ENCODE measurements around the gene MPZL3.

The MPZL3 gene

DNA sequence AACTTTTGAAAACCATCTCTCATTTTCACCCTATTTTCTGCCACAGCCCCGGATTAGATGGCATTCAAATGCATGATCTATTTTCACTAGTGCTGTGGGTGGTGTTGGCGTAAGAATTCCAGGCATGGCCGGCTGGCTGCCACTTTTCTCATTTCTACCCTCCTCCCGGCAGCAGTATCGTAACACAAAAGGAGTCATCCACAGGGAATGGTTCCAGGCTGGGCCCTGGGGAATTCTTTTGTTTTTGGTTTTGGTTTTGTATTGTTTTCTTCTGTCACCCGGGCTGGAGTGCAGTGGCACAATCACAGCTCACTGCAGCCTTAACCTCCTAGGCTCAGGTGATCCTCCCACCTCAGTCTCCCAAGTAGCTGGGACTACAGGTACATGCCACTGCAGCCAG lies 41.2 kb downstream of the MPZL3 start:
- TF ChIP-seq POU2F2 (IDR thresholded peaks at IDR 0.05; ENCODE audit: low read depth, low read length), result no peak
- no peak for TF ChIP-seq TAF1 (IDR thresholded peaks at IDR 0.05; ENCODE audit: low read depth, low read length)
- no peak for TF ChIP-seq POLR2AphosphoS5 (IDR thresholded peaks at IDR 0.05; ENCODE audit: low read depth, low read length)
- TF ChIP-seq POLR2A (IDR thresholded peaks at IDR 0.05; ENCODE audit: low read depth, low read length), result no peak
- no peak for TF ChIP-seq SPI1 (IDR thresholded peaks at IDR 0.05; ENCODE audit: low read depth, low read length)
- no peak for TF ChIP-seq PAX5 (IDR thresholded peaks at IDR 0.05; ENCODE audit: insufficient read depth, low read length, severe bottlenecking)
- DNase-seq (ENCODE audit: insufficient read length, low spot score) (no peak), FAIRE-seq (no peak)

DNA sequence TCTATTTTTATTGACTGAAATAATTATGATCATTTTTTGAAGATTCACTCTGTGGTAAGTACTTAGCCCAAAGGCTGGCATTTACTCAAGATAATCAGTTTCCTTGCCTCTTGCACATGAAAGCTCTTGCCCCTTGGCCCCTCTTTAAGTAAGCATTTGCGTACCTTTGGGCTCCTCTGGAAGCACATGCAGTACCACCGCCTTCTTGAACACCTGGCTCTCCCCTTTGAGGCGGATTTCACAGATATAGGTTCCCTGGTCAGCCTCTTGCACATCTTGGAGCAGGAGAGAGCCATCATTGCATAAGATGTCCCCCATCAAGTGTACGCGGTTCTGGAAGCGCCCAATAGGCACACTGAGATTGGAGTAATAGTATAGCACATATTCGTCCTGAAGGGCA lies 41.8 kb downstream of the MPZL3 start:
- DNase-seq (ENCODE audit: insufficient read length, low spot score), result no peak
- no peak for TF ChIP-seq POLR2A (IDR thresholded peaks at IDR 0.05; ENCODE audit: low read depth, low read length)
- TF ChIP-seq POU2F2 (IDR thresholded peaks at IDR 0.05; ENCODE audit: low read depth, low read length), result no peak
- no peak for TF ChIP-seq POLR2AphosphoS5 (IDR thresholded peaks at IDR 0.05; ENCODE audit: low read depth, low read length)
- TF ChIP-seq SPI1 (IDR thresholded peaks at IDR 0.05; ENCODE audit: low read depth, low read length), result no peak
- TF ChIP-seq TAF1 (IDR thresholded peaks at IDR 0.05; ENCODE audit: low read depth, low read length), result no peak
- TF ChIP-seq PAX5 (IDR thresholded peaks at IDR 0.05; ENCODE audit: insufficient read depth, low read length, severe bottlenecking), result no peak
- FAIRE-seq, result no peak

DNA sequence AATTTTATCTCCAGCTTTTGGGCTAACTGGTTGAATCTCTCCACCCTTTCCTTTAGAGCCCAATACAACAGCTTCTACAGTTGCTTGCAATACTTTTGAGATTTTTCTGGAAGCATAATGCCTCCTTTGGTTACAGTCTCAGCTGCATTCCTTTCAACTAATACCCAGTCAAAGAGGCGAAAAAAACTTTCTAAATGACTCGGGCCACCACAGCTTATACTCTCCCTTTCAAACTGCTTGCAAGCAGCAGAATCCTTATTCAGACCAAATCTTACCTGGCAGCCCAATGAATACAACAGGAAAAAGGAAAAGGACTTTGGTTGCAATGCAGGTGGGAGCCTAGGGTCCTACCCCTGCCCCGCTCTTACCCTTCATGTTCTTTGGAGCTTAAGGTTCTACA lies 43.1 kb downstream of the MPZL3 start:
- DNase-seq (ENCODE audit: insufficient read length, low spot score), result no peak

DNA sequence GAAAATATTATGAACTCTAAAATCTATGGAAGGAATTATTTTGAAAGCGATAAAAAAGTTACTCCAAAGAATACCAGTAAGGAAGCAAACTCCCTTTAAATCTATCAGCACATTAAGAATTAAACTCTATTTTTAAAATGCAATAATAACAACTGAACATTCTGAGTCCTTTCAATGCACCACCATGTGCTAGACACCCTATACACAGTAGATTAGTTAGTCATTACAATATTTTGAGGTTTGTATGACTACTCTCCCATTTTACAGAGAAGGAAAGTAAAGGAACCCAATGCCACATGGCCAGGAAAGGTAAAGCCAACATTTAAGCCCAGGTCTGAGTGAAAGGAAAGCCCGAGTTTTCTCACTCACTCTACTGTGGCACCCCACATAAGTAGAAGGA lies 45.1 kb downstream of the MPZL3 start:
- FAIRE-seq (no peak), DNase-seq (ENCODE audit: insufficient read length, low spot score) (no peak)
- TF ChIP-seq TAF1 (IDR thresholded peaks at IDR 0.05; ENCODE audit: low read depth, low read length) (no peak), POU2F2 (IDR thresholded peaks at IDR 0.05; ENCODE audit: low read depth, low read length) (no peak)

More for the DNA sequence above, 43.1 kb downstream of the MPZL3 start:
- no peak for FAIRE-seq
- no peak for TF ChIP-seq POLR2A (IDR thresholded peaks at IDR 0.05; ENCODE audit: low read depth, low read length)
- no peak for TF ChIP-seq POLR2AphosphoS5 (IDR thresholded peaks at IDR 0.05; ENCODE audit: low read depth, low read length)
- TF ChIP-seq TAF1 (IDR thresholded peaks at IDR 0.05; ENCODE audit: low read depth, low read length), result no peak
- no peak for TF ChIP-seq PAX5 (IDR thresholded peaks at IDR 0.05; ENCODE audit: insufficient read depth, low read length, severe bottlenecking)
- no peak for TF ChIP-seq SPI1 (IDR thresholded peaks at IDR 0.05; ENCODE audit: low read depth, low read length)
- no peak for TF ChIP-seq POU2F2 (IDR thresholded peaks at IDR 0.05; ENCODE audit: low read depth, low read length)

DNA sequence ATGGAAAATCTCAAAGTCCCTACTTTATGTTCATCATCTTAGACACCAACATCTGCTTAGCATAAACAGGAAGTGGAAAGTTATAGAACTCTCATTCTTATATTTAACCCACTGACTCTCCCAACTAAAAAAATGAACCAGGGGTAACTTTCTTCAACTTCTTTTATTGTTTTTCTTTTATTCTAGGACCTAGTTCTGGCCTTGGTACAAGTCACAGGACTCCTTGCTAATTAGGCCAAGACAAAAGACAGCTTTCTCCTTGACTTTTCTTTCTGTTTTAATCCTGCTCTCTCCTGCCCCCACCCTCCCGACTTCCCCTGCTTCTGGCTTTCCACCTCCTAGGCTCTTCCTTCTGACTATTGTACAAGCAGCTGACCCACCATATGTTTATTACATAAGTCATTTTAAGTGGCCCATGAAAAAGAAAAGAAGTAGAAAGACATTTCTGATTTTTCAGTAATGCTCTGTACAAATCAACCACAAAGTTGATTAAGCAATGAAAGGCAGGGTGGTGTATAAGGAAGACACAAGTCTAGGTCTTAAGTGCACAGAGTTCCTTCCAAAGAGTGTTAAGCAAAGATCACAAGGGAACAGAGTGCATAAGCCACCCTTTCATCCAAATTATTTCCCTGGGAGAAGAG lies 45.7 kb downstream of the MPZL3 start:
- TF ChIP-seq POU2F2 (IDR thresholded peaks at IDR 0.05; ENCODE audit: low read depth, low read length) (no peak), PAX5 (IDR thresholded peaks at IDR 0.05; ENCODE audit: insufficient read depth, low read length, severe bottlenecking) (no peak), SPI1 (IDR thresholded peaks at IDR 0.05; ENCODE audit: low read depth, low read length) (peak; percentile 75)
- peak; percentile 52 for FAIRE-seq

DNA sequence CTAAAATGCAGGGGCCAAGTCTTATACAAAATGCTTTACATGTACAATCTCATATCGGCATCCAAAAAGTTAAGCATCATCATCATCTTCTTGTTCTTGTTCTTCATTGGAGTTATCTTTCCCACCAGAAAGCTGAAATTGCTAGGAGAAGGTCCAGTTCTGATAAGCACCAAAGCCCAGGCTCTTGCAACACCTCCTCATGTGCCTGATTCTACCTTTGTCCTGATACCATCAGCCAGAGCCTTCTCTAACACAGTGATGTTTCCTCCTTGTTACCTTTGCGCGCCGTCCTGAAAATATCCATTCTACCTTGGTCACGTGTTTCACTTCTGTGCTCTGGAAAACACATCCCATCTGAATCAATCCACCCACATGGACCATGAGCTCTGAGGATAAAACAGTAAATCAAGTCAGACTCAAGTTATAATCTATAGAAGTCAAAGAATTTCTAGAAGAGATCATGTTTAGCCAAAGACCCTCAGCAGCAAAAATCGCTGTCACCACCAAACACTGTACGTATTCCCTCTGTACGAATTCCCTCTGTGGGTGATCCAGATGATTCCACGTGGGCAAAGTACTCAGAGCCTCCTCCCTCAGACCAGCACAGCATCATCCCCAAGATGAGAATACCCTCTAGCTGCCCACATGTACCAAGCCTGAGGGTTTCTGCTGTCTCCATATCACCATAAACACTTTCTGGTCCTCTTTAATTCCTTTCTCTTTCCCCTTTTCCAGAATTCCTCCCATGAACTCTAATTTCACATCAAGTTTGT lies 46.4 kb downstream of the MPZL3 start:
- FAIRE-seq (peak; percentile 28), DNase-seq (ENCODE audit: insufficient read length, low spot score) (no peak)
- TF ChIP-seq TAF1 (IDR thresholded peaks at IDR 0.05; ENCODE audit: low read depth, low read length), result no peak
- TF ChIP-seq POLR2A (IDR thresholded peaks at IDR 0.05; ENCODE audit: low read depth, low read length), result no peak
- TF ChIP-seq POLR2AphosphoS5 (IDR thresholded peaks at IDR 0.05; ENCODE audit: low read depth, low read length), result no peak
- TF ChIP-seq POU2F2 (IDR thresholded peaks at IDR 0.05; ENCODE audit: low read depth, low read length), result no peak
- TF ChIP-seq PAX5 (IDR thresholded peaks at IDR 0.05; ENCODE audit: insufficient read depth, low read length, severe bottlenecking), result no peak
- TF ChIP-seq SPI1 (IDR thresholded peaks at IDR 0.05; ENCODE audit: low read depth, low read length), result no peak

More for the DNA sequence above, 45.7 kb downstream of the MPZL3 start:
- no peak for DNase-seq (ENCODE audit: insufficient read length, low spot score)

DNA sequence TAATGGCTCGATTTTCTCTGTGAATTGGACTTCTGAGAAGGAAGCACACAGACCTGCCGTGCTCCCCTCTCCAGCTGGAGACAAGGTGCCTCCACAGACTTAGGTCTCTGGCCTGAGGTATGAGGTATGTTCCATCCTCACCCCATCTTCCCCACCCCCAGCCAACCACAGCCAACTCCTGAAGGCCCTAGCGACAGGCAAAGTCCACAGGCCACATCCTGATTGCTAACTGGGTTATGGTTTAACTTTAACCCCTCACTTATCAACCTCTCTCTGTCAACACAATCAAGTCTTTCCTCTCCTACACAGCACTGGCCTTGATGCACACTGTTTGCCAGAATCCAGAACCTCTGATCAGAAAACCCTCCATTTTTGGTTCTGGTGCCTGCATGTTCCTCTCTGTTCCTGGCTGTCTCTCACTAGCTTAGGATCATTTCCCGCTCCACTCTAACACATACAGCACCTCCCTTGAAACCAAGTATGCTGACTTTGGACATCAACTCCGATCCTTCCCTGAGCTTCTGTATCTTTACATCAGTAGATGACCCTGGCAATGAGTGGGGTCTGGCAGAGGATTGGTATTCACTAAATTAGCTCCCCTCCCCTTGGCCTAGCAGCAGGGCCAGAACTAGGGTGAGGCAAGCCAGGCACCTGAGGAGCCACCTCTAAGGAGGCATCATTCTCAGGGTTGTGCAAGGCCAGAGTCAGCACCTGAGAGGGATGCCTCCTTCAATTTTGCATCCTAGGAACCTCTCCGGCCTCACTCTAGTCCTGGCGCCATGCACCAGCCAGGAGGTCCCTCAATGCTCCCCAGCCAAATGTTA lies 49.4 kb downstream of the MPZL3 start:
- TF ChIP-seq POU2F2 (IDR thresholded peaks at IDR 0.05; ENCODE audit: low read depth, low read length) (no peak), SPI1 (IDR thresholded peaks at IDR 0.05; ENCODE audit: low read depth, low read length) (no peak), POLR2A (IDR thresholded peaks at IDR 0.05; ENCODE audit: low read depth, low read length) (no peak), TAF1 (IDR thresholded peaks at IDR 0.05; ENCODE audit: low read depth, low read length) (no peak), PAX5 (IDR thresholded peaks at IDR 0.05; ENCODE audit: insufficient read depth, low read length, severe bottlenecking) (no peak), POLR2AphosphoS5 (IDR thresholded peaks at IDR 0.05; ENCODE audit: low read depth, low read length) (no peak)
- no peak for DNase-seq (ENCODE audit: insufficient read length, low spot score)
- peak; percentile 55 for FAIRE-seq

DNA sequence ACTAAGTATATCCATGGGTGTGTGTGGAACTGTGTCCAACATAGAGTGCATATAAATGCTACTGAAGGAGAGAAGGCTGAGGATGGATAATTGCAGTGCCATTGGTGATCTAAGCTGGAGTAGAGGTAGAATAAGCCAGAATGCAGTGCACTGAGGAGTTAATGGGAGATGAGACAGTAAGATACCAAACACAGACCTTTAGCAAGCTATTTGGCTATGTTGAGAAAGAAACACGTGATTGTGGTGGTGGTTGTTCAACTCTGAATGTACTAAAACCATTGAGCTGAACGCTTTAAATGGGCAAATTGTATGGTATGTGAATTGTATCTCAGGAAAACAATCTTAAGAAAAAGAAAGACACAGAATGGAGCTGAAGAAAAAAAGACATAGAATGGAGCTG lies 50.2 kb downstream of the MPZL3 start:
- no peak for FAIRE-seq
- TF ChIP-seq POLR2AphosphoS5 (IDR thresholded peaks at IDR 0.05; ENCODE audit: low read depth, low read length) (no peak), SPI1 (IDR thresholded peaks at IDR 0.05; ENCODE audit: low read depth, low read length) (no peak), PAX5 (IDR thresholded peaks at IDR 0.05; ENCODE audit: insufficient read depth, low read length, severe bottlenecking) (no peak)
- DNase-seq (ENCODE audit: insufficient read length, low spot score), result no peak

DNA sequence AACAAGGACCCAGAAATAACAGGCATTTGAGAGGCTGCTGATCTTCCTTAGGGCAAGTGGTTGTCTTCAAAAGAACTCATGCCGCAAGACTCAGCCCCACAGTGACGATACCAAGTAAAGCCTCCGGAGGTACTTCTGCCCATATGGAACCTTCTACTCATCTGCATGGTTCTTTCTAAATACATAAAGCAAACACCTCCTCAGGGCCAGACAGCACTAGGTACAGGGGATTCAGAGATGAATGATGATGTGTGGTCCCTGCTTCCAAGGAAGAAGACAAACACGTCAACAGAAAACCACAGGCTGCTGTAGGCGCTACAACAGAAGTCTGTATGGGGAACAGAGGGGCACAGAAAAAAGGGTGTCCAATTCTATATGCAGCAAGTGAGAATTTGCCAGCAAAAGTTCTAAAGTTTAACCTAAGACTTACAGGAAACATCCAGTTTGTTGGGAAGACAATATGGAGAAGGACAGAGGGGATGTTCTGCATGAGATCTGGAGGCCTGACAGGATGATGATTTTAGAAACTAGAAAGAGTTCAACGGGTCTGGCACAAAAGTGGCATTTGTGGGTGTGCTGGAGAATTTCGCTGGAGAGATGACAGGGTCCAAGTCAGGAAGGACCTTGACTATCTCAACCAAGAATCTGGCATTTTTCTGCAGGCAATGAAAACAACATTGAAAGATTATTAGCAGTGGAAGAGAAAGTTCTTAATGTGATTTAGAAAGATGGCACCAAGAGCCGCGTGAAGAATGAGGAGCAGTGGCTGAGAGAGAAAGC lies 51.1 kb downstream of the MPZL3 start:
- DNase-seq (ENCODE audit: insufficient read length, low spot score), result no peak
- TF ChIP-seq POLR2A (IDR thresholded peaks at IDR 0.05; ENCODE audit: low read depth, low read length), result no peak
- TF ChIP-seq POU2F2 (IDR thresholded peaks at IDR 0.05; ENCODE audit: low read depth, low read length), result no peak
- no peak for TF ChIP-seq SPI1 (IDR thresholded peaks at IDR 0.05; ENCODE audit: low read depth, low read length)
- TF ChIP-seq TAF1 (IDR thresholded peaks at IDR 0.05; ENCODE audit: low read depth, low read length), result no peak
- no peak for TF ChIP-seq PAX5 (IDR thresholded peaks at IDR 0.05; ENCODE audit: insufficient read depth, low read length, severe bottlenecking)
- TF ChIP-seq POLR2AphosphoS5 (IDR thresholded peaks at IDR 0.05; ENCODE audit: low read depth, low read length), result no peak
- no peak for FAIRE-seq
